Effector memory CD8-positive, alpha-beta T cell (primary cell): ENCODE measurements around the gene CTAGE6.
"Not testable (repeated sequence)": the region's sequence is repeated elsewhere in the genome, so short reads cannot be mapped to it uniquely, and the experiment has no call there.

Experiments used
- ATAC-seq: fragments of 150-1000 bp; cut with Tn5 transposase; replicated peaks from 2 replicates; pipeline ENCODE4 v1.10.0; 2021; ENCODE audit warnings: mild to moderate bottlenecking, moderate library complexity
- DNase-seq, 3 experiments: peaks; one replicate each; pipeline ENCODE4 v3.0.0; 2021
- H3K27ac Mint-ChIP-seq, 2 donors: one replicate each; pipeline ENCODE4 v1.8.0; 2022; ENCODE audit warnings: mild to moderate bottlenecking in 2 of 2, mixed read lengths in 2 of 2, moderate library complexity in 2 of 2
- H3K27me3 Mint-ChIP-seq, 2 donors: one replicate each; pipeline ENCODE4 v1.8.0; 2022; ENCODE audit warnings: mixed read lengths in 2 of 2
- H3K36me3 Mint-ChIP-seq: one replicate; pipeline ENCODE4 v1.8.0; 2022; ENCODE audit warnings: mild to moderate bottlenecking, moderate library complexity, mixed read lengths; ENCODE audit not compliant: insufficient read depth
- H3K4me1 Mint-ChIP-seq, 2 donors: one replicate each; pipeline ENCODE4 v1.8.0; 2022; ENCODE audit warnings: low read depth in 2 of 2, mixed read lengths in 2 of 2
- H3K4me3 Mint-ChIP-seq, 2 donors: one replicate each; pipeline ENCODE4 v1.8.0; 2022; ENCODE audit warnings: mild to moderate bottlenecking in 2 of 2, mixed read lengths in 2 of 2, moderate library complexity in 2 of 2
- H3K9me3 Mint-ChIP-seq, 2 donors: one replicate each; pipeline ENCODE4 v1.8.0; 2022; ENCODE audit warnings: mixed read lengths in 2 of 2
- total RNA-seq, 9 experiments: gene quantifications; one replicate each; lab custom pipeline; 2026; lab: John Stamatoyannopoulos, UW

CTAGE6 gene, protein sequence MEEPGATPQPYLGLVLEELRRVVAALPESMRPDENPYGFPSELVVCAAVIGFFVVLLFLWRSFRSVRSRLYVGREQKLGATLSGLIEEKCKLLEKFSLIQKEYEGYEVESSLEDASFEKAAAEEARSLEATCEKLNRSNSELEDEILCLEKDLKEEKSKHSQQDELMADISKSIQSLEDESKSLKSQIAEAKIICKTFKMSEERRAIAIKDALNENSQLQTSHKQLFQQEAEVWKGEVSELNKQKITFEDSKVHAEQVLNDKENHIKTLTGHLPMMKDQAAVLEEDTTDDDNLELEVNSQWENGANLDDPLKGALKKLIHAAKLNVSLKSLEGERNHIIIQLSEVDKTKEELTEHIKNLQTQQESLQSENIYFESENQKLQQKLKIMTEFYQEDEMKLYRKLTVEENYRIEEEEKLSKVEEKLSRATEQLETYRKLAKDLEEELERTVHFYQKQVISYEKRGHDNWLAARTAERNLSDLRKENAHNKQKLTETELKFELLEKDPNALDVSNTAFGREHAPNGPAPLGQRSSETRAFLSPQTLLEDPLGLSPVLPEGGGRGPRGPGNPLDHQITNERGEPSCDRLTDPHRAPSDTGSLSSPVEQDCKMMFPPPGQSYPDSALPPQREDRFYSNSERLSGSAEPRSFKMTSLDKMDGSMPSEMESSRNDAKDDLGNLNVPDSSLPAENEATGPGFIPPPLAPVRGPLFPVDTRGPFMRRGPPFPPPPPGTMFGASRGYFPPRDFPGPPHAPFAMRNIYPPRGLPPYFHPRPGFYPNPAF
- 0 to 6.3 (median 0.26) reads per million in 9 experiments for total RNA-seq

DNA sequence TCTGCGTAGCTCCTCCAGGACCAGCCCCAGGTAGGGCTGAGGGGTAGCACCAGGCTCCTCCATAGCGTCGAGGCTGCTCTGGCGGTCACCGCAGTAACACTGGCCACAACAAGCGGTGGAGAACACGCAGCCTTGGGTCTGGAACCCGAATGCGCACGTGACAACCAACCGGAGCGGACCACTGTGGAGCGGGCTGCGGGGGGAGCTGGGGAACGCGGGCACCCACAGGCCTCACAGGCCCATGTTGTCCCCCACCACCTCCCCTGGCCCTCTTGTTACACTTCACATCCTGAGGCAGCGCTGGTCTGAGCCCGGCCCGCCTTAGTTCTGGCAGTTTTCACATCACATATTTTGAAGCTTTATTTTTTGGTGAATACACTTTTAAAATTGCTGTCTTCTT is at the start of gene CTAGE6:
CTAGE6 (minus strand) TSS at position 101 of the 400 bp plus-strand sequence; CDS start at position 63, 38 bp downstream.
- not testable (repeated sequence) for H3K4me3 Mint-ChIP-seq, H3K27ac Mint-ChIP-seq, H3K27me3 Mint-ChIP-seq, H3K36me3 Mint-ChIP-seq, ATAC-seq, H3K4me1 Mint-ChIP-seq, H3K9me3 Mint-ChIP-seq, DNase-seq

DNA sequence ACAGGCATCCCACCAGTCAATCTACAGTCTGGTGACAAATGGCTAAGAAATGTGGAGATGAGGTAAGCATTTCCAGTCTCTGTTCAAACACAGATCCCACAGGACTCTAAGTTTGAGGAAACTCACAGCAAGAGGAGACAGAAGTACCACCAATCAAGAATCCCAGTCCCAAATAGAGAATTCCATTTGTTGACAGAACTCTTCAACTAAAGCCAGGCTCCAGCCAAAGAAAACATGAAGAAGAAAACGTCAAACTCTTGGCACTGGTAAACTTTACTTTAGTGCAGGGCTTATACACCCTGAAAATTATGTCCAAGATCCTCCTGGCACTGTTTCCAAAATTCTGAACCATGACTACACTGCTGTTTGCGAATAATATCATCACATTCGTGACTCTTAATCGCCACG is 49.2 kb upstream of the CTAGE6 start:
- not testable (repeated sequence) for H3K27ac Mint-ChIP-seq, H3K4me1 Mint-ChIP-seq, H3K36me3 Mint-ChIP-seq, DNase-seq, ATAC-seq, H3K4me3 Mint-ChIP-seq, H3K27me3 Mint-ChIP-seq, H3K9me3 Mint-ChIP-seq

DNA sequence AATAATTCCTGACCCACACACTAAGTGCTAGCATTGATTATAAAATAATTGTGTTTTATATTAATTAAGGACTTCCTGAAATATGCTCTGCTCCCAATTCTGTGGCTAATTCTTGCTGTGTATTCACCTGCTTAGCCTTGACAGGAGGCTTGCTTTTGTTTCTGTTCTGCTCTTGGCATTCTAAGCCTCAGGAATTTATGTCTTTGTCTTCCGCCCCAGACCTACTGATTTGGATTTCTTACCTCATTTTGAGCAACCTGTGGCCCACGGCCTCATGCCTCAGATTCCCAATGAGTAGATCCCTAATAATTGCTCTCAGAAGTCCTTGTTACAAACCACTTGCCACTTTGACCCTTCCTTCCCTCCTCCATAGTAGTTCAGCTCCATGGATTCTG is 40.4 kb upstream of the CTAGE6 start:
- DNase-seq, ATAC-seq, H3K4me3 Mint-ChIP-seq, H3K27me3 Mint-ChIP-seq, H3K4me1 Mint-ChIP-seq, H3K36me3 Mint-ChIP-seq, H3K9me3 Mint-ChIP-seq, H3K27ac Mint-ChIP-seq: not testable (repeated sequence)

DNA sequence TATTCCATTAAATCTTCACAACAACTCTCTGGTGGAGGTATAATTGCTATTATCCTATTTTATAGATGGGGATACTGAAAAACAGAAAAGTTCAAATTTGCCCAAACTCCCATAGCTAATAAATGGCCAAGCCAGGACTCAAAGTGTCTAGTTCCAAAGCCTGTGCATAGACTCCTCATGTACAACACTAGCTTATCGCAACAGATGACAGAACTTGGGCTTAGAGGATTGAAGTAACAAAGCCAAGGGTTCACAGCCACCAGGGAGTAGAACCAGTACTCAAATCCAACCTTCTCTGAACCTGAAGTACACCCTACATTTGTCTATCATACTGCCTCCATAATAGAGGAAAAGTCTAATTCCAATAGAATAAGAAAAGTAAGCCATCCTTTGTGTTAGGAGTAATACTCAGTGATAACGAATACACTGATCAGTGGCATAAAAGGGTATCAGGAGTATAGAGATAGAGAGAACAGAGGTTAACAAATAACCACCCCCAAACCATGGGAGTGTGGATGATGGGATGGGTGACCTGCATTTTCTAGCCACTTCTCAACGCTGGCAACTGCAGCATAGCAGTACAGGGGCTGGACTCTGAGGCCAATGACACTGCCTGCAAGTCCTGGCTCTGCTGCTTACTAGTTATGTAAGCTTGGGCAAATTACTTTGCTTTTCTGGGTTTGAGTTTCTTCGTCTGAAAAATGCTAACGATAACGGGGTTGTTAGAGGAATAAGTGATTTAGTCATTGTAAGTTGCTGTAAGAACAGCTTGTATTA is 39.8 kb upstream of the CTAGE6 start:
- H3K27ac Mint-ChIP-seq, H3K36me3 Mint-ChIP-seq, H3K27me3 Mint-ChIP-seq, H3K4me1 Mint-ChIP-seq, ATAC-seq, H3K9me3 Mint-ChIP-seq, H3K4me3 Mint-ChIP-seq, DNase-seq: not testable (repeated sequence)

DNA sequence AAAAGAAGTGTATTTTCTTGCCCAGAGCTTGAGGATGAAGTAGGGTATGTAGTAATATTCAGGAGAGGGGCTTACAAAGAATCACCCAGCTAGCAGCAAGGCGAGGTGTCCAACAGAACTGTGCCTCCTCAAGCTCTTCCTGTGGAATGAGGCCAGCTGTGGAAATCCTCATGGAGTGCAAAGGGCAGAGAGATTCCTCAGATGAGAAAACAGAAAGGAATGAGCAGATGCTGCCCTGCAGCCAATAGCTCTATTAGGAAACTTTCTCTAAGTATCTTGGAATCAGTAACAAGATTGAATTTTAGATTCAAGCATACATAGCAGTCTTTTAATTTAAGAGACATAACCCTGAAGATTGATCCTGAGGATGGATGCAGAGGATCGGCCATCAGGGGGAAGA is 38.2 kb upstream of the CTAGE6 start:
- not testable (repeated sequence) for DNase-seq, H3K27me3 Mint-ChIP-seq, H3K9me3 Mint-ChIP-seq, H3K4me1 Mint-ChIP-seq, H3K36me3 Mint-ChIP-seq, H3K27ac Mint-ChIP-seq, H3K4me3 Mint-ChIP-seq, ATAC-seq

DNA sequence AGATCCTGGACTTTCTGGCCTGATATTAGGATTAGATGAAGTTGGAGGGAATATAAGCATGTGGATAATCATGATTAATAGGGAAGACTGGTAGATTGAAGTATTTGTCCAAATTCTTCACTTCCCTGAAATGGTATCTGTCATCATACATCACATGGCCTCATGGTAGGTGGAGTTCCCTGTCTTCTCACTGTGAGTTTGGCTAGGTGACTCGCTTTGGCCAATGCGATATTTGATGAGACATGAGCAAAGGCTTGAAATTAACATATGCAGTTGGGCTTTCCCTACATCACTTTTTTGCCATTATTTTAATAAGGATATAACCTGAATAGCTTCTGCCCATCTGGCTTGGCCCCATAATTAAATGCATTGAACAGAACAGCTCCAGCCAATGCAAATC is 35.1 kb upstream of the CTAGE6 start:
- not testable (repeated sequence) for H3K4me3 Mint-ChIP-seq, H3K4me1 Mint-ChIP-seq, ATAC-seq, H3K36me3 Mint-ChIP-seq, H3K27ac Mint-ChIP-seq, H3K9me3 Mint-ChIP-seq, DNase-seq, H3K27me3 Mint-ChIP-seq

DNA sequence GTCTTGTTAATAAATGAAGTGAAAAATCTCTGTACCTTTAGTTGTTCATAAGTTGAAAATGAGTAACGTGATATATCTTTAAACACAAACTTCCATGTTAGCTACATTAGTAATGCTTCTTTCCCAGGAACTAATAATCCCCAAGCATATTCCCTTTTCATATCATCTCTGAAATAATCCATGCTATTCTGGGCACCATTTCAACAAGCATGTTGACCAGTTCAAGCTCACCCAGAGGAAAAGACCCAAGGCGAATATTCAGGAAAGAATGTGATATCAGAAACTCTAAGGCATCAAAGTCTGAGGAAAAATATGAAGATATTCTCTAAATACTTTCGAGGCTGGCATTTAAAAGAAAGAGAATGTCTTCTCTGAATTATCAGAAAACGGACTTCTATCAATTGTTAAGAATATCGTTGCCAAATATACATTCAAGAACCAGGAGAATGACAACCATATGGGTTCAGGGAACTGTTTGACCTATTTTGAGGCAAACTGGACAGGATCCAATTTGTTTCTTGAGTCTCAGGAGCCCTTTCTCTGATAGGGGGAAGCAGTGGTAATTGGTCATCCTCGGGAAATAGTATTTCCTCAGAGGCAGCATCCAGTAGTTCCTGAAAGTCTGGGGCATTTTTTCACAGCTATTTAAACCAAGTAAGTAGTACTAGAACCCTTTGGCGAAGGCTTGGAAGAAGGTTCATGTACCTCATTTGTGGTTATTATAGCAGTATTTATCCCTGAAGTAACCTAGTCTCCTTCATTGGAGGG is 28.1 kb upstream of the CTAGE6 start:
- H3K4me3 Mint-ChIP-seq, H3K36me3 Mint-ChIP-seq, H3K9me3 Mint-ChIP-seq, DNase-seq, H3K27me3 Mint-ChIP-seq, H3K4me1 Mint-ChIP-seq, H3K27ac Mint-ChIP-seq, ATAC-seq: not testable (repeated sequence)

DNA sequence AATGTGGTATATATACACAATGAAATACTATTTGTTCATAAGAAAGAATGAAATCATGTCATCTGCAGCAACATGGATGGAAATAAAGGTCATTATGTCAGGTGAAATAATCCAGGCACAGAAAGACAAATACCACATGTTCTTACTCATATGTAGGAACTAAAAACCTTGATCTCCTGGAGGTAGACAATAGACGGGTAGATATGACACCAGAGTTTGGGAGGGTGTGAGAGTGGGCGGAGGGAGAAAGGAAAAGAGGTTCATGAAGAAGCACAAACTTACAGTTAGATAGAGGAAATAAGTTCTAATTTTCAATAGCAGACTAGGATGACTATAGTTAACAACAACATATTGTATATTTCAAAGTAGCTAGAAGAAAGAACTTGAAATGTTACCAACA is 22.1 kb upstream of the CTAGE6 start:
- H3K27me3 Mint-ChIP-seq, H3K36me3 Mint-ChIP-seq, H3K4me3 Mint-ChIP-seq, DNase-seq, ATAC-seq, H3K4me1 Mint-ChIP-seq, H3K27ac Mint-ChIP-seq, H3K9me3 Mint-ChIP-seq: not testable (repeated sequence)

DNA sequence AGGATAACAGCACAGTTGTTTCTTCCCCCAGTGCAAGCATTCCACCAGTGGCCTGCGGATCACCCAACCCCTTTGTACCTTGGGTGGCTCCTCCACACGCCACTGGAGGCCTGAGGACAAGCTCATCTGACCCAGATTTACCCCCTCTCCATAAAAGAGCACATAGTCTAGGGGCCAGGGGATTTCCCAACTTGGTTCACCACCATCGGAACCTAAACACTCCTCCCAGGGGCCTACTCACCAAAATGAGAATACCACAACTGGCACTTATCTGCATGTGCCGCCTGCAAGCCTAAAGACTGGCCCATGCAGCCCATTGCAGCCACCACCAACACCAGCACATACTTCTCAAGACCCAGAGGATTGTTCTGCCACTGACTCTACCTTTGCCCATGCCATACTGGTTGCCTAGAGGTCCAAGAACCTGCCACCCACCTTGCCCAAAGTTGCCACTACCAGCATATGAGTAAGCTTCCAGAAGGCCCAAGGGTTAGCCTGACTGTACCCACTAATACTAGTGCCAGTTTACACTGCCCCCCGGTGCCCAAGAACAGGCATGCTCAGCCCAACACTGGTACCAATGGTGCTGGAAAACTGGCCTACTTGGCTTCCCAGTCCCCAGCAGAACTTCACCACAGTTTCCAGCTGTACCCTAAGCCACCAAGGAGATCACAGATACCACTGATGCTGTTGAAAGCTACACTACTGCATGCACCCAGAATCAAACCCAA is 15.4 kb upstream of the CTAGE6 start:
- not testable (repeated sequence) for H3K27me3 Mint-ChIP-seq, H3K4me3 Mint-ChIP-seq, DNase-seq, H3K4me1 Mint-ChIP-seq, H3K27ac Mint-ChIP-seq, H3K36me3 Mint-ChIP-seq, H3K9me3 Mint-ChIP-seq
- ATAC-seq, result peak; percentile 47

DNA sequence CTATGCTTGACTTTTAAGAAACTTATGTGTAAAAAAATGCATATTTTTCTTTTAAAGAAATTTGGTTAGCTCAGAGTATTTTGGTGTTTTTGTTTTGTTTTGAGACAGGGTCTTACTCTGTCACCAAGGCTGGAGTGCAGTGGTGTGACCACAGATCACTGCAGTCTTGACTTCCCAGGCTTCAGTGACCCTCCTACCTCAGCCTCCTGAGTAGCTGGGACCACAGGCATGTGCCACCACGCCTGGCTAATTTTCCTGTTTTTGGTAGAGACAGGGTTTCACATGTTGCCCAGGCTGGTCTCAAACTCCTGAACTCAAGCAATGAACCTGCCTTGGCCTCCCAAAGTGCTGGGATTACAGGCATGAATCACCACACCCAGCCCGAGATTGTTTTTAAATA is 10.0 kb upstream of the CTAGE6 start:
- not testable (repeated sequence) for H3K27ac Mint-ChIP-seq, DNase-seq, H3K4me3 Mint-ChIP-seq, H3K27me3 Mint-ChIP-seq, H3K36me3 Mint-ChIP-seq, H3K4me1 Mint-ChIP-seq, H3K9me3 Mint-ChIP-seq, ATAC-seq

DNA sequence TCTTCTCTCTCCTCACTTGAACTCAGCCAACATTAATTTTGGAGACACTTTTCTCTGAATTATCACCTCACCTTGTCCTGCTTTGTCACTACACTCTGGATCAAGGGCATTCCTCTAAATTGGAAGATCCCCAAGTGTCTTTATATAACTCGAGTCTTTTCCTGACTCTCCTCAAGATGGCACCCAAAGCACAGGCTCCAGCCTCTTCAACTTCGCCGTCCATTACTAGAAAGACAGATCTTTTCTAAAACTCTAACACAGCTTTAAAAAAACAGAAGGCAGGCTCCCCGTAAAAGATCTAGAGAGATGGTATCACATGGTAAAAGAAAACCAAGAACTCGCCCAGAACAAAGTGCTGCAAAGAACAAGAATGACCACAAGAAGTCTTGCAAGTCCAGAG is 8.2 kb upstream of the CTAGE6 start:
- not testable (repeated sequence) for H3K4me1 Mint-ChIP-seq, DNase-seq, H3K9me3 Mint-ChIP-seq, H3K27ac Mint-ChIP-seq, H3K27me3 Mint-ChIP-seq, ATAC-seq, H3K4me3 Mint-ChIP-seq, H3K36me3 Mint-ChIP-seq

DNA sequence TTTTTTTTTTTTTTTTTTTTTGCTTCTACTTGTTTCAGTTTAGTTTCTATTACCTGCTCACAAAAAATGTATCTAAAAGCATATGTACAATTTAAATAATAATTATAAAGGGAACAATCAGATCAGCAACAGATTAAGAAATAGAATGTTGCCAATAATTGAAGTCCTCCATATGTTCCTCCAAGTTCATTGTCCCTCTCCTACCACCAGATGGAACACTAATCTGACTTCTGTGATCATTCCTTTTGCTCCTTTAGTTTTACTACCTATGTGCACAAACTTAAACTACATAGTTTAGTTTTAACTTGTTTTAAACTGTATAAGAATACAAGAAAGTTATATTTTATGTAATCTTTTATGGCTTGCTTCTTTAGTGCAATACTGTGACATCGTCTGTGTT is 5.6 kb upstream of the CTAGE6 start:
- not testable (repeated sequence) for H3K27me3 Mint-ChIP-seq, H3K36me3 Mint-ChIP-seq, ATAC-seq, H3K9me3 Mint-ChIP-seq, H3K4me3 Mint-ChIP-seq, DNase-seq, H3K27ac Mint-ChIP-seq, H3K4me1 Mint-ChIP-seq
